Measurements from ENCODE around the gene SLC13A3.

DNA sequence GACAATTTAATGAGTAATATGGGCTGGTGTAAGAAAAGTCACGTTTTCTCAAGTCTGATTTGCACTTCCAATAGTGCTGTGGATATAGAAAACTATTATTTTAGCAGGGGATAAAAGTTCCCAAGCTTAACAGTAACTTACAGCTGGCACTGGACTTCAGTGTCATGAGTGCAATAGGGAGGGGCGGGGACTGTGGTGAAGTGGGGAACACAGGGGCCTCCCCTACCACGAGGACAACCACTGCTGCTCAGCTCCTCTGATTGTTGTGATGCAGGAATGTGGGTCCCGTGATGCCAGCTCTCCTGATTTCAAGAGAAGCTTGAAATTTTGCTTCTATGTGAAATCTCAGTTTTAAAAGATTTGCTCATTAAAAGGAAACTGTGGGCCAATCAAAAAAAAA is 24.0 kb downstream of the SLC13A3 start:
- TF ChIP-seq, protein P1, sequence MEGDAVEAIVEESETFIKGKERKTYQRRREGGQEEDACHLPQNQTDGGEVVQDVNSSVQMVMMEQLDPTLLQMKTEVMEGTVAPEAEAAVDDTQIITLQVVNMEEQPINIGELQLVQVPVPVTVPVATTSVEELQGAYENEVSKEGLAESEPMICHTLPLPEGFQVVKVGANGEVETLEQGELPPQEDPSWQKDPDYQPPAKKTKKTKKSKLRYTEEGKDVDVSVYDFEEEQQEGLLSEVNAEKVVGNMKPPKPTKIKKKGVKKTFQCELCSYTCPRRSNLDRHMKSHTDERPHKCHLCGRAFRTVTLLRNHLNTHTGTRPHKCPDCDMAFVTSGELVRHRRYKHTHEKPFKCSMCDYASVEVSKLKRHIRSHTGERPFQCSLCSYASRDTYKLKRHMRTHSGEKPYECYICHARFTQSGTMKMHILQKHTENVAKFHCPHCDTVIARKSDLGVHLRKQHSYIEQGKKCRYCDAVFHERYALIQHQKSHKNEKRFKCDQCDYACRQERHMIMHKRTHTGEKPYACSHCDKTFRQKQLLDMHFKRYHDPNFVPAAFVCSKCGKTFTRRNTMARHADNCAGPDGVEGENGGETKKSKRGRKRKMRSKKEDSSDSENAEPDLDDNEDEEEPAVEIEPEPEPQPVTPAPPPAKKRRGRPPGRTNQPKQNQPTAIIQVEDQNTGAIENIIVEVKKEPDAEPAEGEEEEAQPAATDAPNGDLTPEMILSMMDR (conservative IDR thresholded peaks at IDR 0.05) = no peak
- no peak for TF ChIP-seq ZFX (IDR thresholded peaks at IDR 0.05)

All from C4-2B (cell line).